Left cardiac atrium (tissue), 4 donors: ENCODE measurements around the gene COL25A1. TPM values are rescaled to one million over a fixed set of nuclear protein-coding genes. Genes with fewer than 3 reads are reported as not detected.

Experiments
- ATAC-seq, 2 donors: fragments of 200-7000 bp; cut with Tn5 transposase; one replicate each; pipeline ENCODE4 v1.9.1; 2020; ENCODE audit warnings: mild to moderate bottlenecking in 2 of 2, moderate library complexity in 2 of 2
- DNase-seq: peaks from one replicate; pipeline ENCODE4 v3.0.0-alpha.2; 2020
- intact Hi-C, 2 donors: fragments of 100-400 bp; cut with DNase I; formaldehyde crosslinking; loops; one replicate each; pipeline versions ENCODE4 v1.14.1 to v1.15.1; 2022 to 2023
- long read RNA-seq: library from polyadenylated mRNA; unstranded; transcript quantifications from one replicate; pipeline ENCODE4 v2.0.0, GENCODE V29; 2021
- total RNA-seq, 2 donors: library from RNA; stranded (reverse); fragmentation: NEBNext Ultra II Directional; extraction: Animal tissue kit (Norgen Biotek cat#: 25700); gene quantifications; one replicate each; pipeline ENCODE4 v1.2.1, GENCODE V29; 2021
- donor health status: DM: no; HTN: yes; CAD: no.
- donor health status: DM: no; HTN: yes; CAD: no; lungs with severe emphysema.
- donor health status: DM: yes; HTN: yes; CAD: no.
- donor health status: Dilated cardiomyopathy.

COL25A1 gene
- 1 to 10 TPM in 1 of 2 donors, under 1 TPM in 1; 0.74 to 1.5 TPM for total RNA-seq
- long read RNA-seq, partial matches to known transcripts = 0 of 2 reads
- long read RNA-seq, other reads (novel, unspliced or antisense) = 2 of 2 reads

DNA sequence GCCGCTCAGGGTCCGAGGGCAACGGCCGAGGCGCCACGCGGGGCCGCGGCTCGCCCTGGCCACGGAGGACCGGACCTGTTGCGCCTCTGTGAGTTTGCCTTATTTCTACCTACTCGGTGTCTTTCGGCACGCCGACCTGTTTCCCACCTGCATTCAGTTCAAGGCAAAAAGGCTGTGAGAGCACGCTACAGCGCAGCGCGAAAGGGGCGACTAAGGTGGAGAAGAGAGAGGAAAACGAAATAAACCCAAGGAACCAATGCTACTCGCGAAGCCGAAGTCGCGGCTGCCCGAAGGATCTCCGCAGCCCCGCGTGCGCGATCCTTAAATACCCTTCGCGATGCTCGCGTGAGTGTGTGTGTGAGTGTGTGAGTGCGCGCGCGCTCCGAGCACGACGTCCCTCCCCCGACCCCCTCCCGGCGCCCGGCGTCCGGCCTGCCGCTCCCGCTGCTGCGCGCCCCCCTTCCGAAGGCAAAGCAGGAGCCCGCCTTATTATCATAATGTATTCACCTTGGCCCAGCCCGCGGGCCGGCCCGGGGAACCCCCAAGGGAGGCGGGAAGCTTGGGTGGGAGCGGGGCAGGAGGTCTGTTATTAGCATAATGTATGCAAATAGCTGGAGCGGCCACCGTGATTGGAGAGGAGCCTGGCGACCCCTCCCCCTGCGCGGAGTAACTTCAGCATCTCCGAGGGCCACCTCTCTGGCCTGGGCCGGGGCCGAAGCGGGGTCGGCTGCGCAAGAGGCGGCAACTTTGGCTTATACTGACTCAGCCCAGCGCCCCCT lies at the start of gene COL25A1:
Gene COL25A1, minus strand, starts transcription at position 298 of the 779 bp plus-strand sequence.
- DNase-seq (peak; percentile 68), ATAC-seq (peak; percentile 80 to 90)
- intact Hi-C loops = no loop called here

- intact Hi-C loops = no loop called here
Observed at GRCh38 chr4:109350121-109350520, 47.7 kb upstream of the COL25A1 start.

DNA sequence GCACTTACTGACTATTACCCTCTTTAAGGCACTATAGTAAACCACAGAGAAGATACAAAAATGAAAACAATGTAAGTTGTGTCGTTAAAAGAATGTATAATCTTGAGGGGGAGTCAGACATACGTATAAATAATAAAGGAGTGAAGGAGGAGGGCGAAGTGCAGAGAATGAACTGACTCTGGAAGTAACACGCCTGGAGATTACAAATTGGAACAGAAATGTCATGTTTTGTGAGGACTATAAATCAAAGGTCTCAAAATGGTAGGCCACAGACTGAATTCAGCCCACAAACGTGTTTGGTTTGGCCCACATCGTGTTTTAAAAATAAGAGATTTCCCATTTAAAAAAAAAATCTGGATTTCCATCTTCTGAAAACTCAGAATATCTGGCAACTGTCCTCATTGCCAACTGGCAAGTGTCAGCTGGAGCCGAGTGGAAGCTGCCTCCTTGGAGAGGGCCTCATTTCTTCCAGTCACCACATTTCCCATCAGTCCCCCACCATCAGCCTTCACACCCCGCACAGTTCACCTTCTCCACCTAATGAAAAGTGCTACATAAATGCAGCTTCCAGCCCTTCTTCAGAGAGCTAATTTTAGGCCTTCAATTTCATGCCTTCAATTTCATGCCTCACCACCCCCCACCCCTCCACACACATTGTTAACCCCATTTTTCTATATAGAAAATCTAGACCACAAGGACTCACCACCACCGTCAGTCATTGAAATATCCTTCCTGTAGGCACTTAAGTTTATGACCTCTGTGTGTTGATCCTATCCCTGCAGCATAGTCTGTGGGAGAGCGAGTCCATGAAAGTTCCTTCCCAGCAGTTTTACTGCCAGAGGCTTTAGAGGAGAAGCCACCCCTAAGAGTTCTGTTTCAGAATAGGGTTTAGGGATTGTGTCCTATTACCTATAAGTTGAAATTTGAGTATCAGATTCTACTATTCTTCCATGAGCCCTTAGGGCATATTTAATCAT lies 32.0 kb upstream of the COL25A1 start:
- DNase-seq (no peak), ATAC-seq (no peak)
- intact Hi-C loops = no loop called here

More at GRCh38 chr4:109350121-109350520, 47.7 kb upstream of the COL25A1 start:
- no peak for ATAC-seq
- no peak for DNase-seq

GRCh38 chr4:109332926-109333464 lies 30.5 kb upstream of the COL25A1 start:
- no peak for DNase-seq
- intact Hi-C loops = no loop called here

DNA sequence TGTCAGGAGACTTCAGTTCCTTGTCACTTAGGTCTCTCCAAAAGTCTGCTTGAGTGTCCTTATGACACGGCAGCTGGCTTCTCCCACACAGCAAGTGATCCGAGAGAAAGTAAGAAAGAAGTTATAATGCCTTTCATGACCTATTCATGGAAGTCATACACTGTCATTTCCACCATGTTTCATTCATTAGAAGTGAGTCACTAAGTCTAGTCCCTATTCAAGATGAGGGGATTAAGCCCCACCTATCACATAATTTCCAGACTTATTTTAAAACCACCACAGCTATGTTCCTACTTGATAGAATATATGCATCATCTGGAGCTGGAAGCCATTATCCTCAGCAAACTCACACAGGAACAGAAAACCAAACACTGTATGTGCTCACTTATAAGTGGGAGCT lies 25.2 kb upstream of the COL25A1 start:
- DNase-seq = no peak
- intact Hi-C loops = no loop called here
- ATAC-seq = no peak

More at GRCh38 chr4:109332926-109333464, 30.5 kb upstream of the COL25A1 start:
- ATAC-seq = no peak

DNA sequence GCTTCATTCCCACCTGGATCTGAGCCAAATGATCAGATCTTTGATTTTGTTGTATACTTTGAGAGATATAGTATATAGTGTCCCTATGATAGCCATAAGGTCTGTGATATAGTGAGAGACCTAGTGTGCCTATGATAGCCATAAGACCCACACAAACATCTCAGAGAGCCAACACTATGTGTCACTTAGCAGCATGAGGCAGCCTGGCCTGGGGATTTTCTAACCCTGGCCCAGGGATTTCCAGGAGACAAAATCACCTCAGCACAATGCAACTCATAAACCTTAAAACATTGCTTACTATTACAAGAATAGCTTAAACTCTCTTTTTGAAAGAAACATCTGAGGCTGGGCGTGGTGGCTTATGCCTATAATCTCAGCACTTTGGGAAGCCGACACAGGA lies 23.2 kb upstream of the COL25A1 start:
- ATAC-seq (no peak), DNase-seq (no peak)
- intact Hi-C loops = no loop called here

DNA sequence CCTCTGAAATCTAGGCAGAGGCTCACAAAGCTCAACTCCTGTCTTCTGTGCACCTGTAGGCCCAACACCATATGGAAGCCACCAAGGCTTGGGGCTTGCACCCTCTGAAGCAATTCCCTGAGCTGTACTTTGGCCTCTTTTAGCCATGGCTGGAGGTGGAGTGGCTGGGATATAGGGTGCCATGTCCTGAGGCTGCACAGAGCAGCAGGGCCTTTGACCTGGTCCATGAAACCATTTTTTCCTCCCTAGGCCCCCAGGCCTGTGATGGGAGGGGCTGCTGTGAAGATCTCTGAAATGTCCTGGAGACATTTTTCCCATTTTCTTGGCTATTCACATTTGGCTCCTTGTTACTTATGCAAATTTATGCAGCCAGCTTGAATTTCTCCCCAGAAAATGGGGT lies 20.9 kb upstream of the COL25A1 start:
- DNase-seq (no peak), ATAC-seq (no peak)
- intact Hi-C loops = no loop called here

- intact Hi-C loops = no loop called here
- ATAC-seq = no peak
- DNase-seq = no peak
Observed at GRCh38 chr4:109321232-109321631, 18.8 kb upstream of the COL25A1 start.

DNA sequence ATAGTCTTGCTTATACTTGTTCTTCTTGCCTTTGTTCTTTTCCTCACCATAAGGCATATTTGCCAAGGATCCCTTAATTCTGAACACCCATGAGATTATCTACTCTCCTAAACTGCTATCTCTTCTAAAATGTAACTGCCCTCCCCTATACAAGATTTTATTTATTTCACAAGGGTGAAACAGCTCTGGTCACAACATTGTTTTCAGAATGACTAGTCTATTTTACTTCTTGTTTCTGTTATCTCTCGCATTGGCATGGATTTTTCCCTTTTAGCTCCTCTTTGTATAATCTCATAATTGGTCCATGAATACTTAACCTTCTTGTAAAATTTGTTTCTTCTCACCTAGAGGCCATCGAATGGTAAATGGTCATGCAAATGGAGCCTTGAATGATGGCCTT lies 17.2 kb upstream of the COL25A1 start:
- DNase-seq (no peak), ATAC-seq (no peak)
- intact Hi-C loops = no loop called here

- DNase-seq (no peak), ATAC-seq (no peak)
- intact Hi-C loops = no loop called here
Observed at GRCh38 chr4:109319156-109319555, 16.7 kb upstream of the COL25A1 start.

- DNase-seq = no peak
- intact Hi-C loops = no loop called here
- no peak for ATAC-seq
Observed at GRCh38 chr4:109315818-109316217, 13.4 kb upstream of the COL25A1 start.

GRCh38 chr4:109315341-109315740 lies 12.9 kb upstream of the COL25A1 start:
- ATAC-seq = no peak
- intact Hi-C loops = no loop called here
- no peak for DNase-seq

DNA sequence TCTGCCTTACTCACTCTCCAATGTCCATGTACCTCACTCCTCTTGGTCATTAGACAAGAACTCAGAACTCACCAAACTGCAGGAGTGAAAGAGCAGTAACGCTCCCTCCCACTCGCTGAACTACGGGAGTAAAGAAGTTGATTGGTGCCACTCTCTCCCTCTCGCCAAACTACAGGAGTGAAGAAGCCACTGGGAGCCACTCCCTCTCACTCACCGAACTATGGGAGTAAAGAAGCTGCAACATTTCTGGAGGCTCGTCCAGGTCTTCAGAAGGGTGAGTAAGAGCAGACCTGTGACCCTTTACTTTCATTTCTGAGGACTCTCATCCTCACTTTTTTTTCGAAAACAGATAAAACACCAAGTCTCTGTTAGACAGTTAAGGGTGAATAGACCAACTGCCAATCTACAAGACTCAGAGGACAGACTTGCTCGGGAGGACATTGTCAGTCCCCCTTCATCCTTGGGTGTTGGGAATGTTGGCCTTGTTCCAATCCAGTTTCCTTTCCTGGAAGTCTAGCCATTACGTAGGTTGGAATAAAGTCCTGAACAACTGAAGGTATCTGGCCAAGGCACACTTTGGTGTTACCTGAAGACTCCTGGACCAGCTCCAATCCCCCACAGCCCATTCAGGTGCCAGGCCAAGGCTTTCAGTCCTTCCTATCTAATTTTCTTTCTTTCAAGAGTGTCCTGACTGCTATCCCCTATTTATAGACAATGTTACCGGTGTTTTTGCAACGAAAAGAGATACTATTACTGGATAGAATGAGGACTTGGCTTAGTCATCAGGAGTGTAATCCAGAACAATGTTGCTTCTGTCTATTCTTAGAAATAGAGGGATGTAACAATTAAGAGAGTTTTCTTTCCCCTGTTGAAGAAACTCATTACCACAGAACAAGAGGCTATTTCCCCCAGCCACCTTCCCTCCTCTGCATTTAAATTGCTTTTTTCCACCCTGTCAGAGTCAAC lies 11.0 kb upstream of the COL25A1 start:
- intact Hi-C loops = no loop called here
- ATAC-seq = no peak
- DNase-seq = no peak

DNA sequence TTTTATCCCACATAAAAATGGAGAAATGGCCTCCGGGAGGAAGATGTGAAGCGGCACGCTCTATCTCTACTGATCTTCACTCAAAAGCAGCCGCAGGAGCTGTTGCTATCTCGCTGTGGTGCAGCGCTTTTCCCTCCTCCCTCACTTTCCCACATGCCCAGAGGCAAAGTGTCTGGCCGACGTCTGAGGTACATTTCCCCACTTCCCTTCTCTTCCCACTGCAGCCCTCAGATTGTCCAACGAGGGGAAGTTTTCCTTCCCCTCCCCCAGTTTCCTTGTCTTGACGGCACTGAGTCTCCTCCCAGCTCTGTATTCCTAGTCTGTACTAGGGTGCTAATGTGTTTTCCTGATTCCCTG lies 660 bp upstream of the COL25A1 start:
- ATAC-seq (peak; percentile 45 to 56), DNase-seq (no peak)
- intact Hi-C loops = no loop called here

DNA sequence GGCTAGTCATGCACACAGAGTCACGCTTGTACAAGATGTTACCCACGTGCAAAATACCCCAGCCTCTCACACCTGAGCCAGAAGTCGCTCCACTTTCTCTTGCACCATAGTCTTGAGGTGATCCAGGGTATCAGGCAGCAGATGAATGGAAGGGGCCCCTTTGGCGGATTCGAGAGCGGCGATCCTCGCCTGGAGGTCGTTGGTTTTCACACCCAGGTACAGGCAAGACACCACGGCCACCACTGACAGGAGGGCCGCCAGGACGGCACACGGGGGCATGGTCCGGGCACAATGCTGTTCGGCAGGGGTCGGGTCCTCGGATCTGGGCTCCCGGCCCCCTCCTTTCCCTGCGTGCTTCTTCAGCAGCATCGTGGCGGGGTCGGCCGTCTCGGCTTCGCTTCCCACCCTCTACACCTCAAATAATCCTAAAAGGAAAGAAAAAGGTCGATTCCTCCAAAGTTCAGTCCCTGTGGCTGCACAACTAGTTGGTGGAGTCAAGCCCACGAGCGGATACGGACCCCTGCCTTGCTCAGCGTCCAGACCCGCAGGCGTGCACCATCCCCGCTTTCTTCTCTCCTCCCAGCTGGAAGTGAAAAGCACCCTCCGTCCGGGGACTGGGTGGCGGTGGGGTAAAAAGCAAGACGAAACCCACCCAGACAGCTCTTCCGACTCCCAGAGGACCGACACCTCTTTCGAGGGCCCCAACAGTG lies 652 bp downstream of the COL25A1 start:
- DNase-seq = peak; percentile 22
- ATAC-seq = peak; percentile 40 to 42
- intact Hi-C loops = no loop called here

DNA sequence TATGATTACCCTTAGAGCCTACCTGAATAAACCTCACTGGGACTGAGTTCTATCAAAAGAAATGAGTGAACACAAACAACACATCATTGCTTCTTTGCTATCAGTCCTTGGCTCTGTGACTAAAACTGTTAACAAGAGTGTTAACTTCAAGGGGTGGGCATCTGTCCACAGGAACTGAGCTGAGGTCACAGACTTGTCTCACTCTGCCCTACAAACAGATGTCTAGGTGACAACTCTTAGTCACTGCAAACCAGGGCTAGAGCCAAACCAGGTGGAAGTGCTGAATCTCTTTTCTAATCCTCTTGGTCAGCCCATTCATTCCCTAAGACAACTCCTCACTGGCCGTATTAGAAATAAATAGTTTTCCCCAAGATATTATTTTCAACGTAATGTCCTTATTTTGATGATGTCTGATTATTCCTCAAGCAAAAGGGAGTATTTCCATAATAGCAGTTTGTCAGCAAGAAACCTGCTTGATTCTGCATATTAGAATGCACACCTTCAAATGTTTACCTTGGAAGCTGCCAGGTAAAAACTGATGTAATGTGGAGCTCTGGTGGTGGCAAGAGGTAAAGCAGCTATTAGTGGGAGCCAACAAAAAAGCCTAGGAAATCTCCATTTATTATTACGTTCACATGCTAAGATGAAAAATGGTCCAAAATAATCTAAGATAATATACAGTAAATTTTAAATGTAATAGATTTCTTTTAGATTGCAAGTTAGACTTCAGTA lies 4.0 kb downstream of the COL25A1 start:
- ATAC-seq (no peak), DNase-seq (no peak)
- intact Hi-C loops = loop anchor here in 1 of 2 donors (5.0 kb wide), 1 partner anchor 461 kb away; no protein-coding TSS in a partner anchor

GRCh38 chr4:109296527-109296926 lies 5.9 kb downstream of the COL25A1 start:
- ATAC-seq (no peak), DNase-seq (no peak)
- intact Hi-C loops = loop anchor here in 1 of 2 donors (5.0 kb wide), 1 partner anchor 459 kb away; no protein-coding TSS in a partner anchor
